Measurements from ENCODE around the gene NDUFA7. TPM values are rescaled to one million over a fixed set of nuclear protein-coding genes. Genes with fewer than 3 reads are reported as not detected.

The NDUFA7 gene
- total and polyA plus RNA-seq, 2 of the 13 experiments (the other 11 are each of a cell fraction or from before 2014, with no cell fraction given): 64.5 to 71.5 TPM

DNA sequence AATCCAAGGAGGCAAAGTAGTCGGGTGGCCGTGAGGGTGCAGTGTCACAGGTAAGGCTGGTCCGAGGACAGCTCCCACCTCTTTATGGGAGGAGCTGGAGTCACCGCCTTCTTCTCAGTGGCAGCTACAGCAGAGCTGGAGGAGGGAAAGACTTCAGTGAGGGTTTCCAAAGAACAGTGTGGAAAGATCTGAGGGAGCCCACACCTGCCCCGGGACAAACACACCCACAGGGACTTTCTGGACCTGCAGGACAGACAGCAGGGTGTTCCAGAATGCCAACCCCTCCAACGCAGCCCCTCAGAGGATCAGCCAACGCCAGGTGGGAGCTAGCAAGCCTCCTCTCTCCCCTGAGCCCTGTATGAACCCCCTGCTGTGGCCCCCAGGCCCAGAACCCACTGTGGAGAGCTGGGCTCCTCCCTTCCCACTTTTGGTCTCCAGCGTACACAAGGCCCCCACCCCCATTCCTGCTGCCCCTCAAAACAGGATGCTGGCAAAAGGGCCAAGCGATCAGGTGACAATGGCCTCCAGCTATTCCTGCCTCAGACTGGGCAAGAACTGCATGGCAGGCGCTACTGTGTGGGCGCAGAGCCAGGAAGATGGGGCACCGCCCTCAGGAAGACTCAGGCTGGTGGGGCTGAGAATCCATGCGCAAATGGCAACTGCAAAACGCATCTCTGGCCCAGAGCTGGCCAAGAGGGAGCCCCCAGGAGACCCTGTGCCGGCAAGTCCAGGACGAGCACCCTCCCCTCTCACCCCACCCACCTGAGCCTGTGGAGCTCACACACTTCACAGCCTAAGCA, 9.5 kb downstream of the NDUFA7 start:
- no TSS peak for BruUV-seq (replicated peaks)
- FAIRE-seq: no peak
- POLR2A ChIA-PET: interaction anchor here (1.5 kb wide), 1 partner anchor 9 kb away, joined by 8 read pairs; the partner anchor contains the start of genes NDUFA7 and RPS28
- H3K36me3 ChIP-seq (replicated peaks in 1 of 2; ENCODE audit: control insufficient read depth in 1 of 2, insufficient read depth in 2 of 2, low read length in 2 of 2): peaks cover 14 to 24% of the 10 kb centered on the region in 2 experiments; a peak in 4 of 5 replicates
- no peaks in the 10 kb centered on the region for H3K9me3 ChIP-seq (ENCODE audit: low read length)
- peaks cover 23% of the 10 kb centered on the region for H3K4me1 ChIP-seq (ENCODE audit: insufficient read depth, low read length)
- H3K79me2 ChIP-seq (ENCODE audit: insufficient read depth, low read length): peaks cover 12% of the 10 kb centered on the region
- H2AFZ ChIP-seq (ENCODE audit: low read length): no peak overlapping the region
- 88% methylated on average over 12 of the region's 16 CpGs for WGBS (ENCODE audit: low lambda C conversion rate)
- no peak overlapping the region for H3K4me3 ChIP-seq (replicated peaks in 1 of 3; ENCODE audit: insufficient read depth in 1 of 3, low read depth in 2 of 3, low read length in 3 of 3)
- no peak overlapping the region for H3K9ac ChIP-seq (ENCODE audit: insufficient read depth, low read depth, low read length)
- DNase-seq (ENCODE audit: low spot score): no peak
- CTCF ChIA-PET (ENCODE audit: low intra/inter-chr PET ratio, low total read pairs): no interaction called here
- H3K27me3 ChIP-seq (ENCODE audit: control insufficient read depth in 1 of 2, insufficient read depth in 2 of 2, low read length in 2 of 2): no peaks in the 10 kb centered on the region
- TF ChIP-seq DPF2 (CRISPR knock-in tag; IDR thresholded peaks at IDR 0.05; ENCODE audit: borderline replicate concordance, low read depth) (no peak), CEBPB (IDR thresholded peaks at IDR 0.05; ENCODE audit: borderline replicate concordance, low read depth, low read length) (no peak), NCOA1 (CRISPR knock-in tag; IDR thresholded peaks at IDR 0.05) (no peak), EEA1 (CRISPR knock-in tag; IDR thresholded peaks at IDR 0.05; ENCODE audit: borderline replicate concordance) (no peak), AGO2 (optimal IDR thresholded peaks at IDR 0.05; ENCODE audit: low read depth, low read length) (peak; percentile 65), ZBTB7B (CRISPR knock-in tag; IDR thresholded peaks at IDR 0.05) (no peak), GLMP (CRISPR knock-in tag; IDR thresholded peaks at IDR 0.05; ENCODE audit: borderline replicate concordance) (no peak)
- in situ Hi-C loops (cut with HindIII; ENCODE audit: extremely low pct_ligation_motif_present, low pct_unique_long_range_greater_than_20kb): no loop called here
- no peak overlapping the region for H3K4me2 ChIP-seq (ENCODE audit: low read depth, low read length)
- H3K27ac ChIP-seq (ENCODE audit: extremely low read length, insufficient read depth, low read length): no peak overlapping the region
- H4K20me1 ChIP-seq (ENCODE audit: insufficient read depth, low read length): no peaks in the 10 kb centered on the region
- ATAC-seq: no peak
- intact Hi-C loops (cut with micrococcal nuclease; ENCODE audit: unreplicated experiment): no loop called here

Measured in HepG2 (cell line).